AG20443 (cell line): ENCODE results near the gene ENOSF1.
A peak's percentile ranks its signal among the peaks of the same experiment; 100 is the strongest.

Experiments
- DNase-seq: peaks from one replicate; pipeline ENCODE4 v3.0.0; 2012; ENCODE audit warnings: low spot score, mixed read lengths

The ENOSF1 gene

DNA sequence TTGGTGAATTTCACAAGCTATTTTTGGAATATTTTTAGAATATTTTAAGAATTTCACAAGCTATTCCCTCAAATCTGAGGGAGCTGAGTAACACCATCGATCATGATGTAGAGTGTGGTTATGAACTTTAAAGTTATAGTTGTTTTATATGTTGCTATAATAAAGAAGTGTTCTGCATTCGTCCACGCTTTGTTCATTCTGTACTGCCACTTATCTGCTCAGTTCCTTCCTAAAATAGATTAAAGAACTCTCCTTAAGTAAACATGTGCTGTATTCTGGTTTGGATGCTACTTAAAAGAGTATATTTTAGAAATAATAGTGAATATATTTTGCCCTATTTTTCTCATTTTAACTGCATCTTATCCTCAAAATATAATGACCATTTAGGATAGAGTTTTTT, 39.1 kb downstream of the ENOSF1 start:
- DNase-seq, result no peak

DNA sequence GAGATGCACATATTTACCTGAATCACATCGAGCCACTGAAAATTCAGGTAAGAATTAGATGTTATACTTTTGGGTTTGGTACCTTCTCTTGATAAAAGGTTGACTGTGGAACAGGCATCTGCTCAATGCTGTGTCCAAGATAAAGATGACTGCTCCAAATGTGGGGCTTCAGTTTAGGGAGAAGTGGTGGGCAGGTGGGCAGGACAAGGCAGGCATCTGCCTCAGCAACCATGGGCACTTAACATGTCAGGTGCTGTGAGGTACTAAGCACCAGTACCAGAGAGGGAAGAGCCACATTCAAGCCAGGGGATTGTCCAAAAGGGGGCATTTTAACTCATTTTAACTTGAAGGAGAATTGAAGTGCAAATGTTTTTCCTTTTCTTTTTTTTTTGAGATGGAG, 41.0 kb downstream of the ENOSF1 start:
- DNase-seq, result no peak

DNA sequence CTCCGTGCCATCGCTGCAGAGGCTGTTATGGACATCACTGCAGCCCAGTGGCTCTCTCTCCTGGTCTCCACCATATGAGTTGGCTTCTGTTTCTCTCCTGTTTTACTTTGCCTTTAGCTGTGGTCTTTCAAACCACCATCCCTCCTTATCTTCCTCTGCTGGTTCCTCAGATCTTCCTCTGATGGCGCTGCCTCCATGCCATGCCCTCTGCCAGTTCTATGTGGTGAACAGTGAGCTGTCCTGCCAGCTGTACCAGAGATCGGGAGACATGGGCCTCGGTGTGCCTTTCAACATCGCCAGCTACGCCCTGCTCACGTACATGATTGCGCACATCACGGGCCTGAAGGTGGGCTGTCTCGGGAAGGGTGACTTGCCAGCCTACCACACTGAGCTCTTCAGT, 41.9 kb downstream of the ENOSF1 start:
- no peak for DNase-seq

DNA sequence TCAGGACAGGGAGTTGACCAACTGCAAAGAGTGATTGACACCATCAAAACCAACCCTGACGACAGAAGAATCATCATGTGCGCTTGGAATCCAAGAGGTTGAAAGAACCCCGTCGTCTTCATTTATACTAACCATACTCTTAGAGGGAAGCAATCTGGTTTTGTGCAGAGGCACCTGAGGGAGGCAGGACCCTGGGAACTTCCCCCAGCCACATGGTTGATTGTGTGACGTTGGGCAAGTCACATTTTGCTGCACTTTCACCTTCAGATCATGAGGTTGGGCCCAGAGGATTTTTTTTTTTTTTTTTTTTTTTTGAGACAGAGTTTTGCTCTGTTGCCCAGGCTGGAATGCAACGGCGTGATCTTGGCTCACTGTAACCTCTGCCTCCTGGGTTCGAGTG, 43.4 kb downstream of the ENOSF1 start:
- no peak for DNase-seq

DNA sequence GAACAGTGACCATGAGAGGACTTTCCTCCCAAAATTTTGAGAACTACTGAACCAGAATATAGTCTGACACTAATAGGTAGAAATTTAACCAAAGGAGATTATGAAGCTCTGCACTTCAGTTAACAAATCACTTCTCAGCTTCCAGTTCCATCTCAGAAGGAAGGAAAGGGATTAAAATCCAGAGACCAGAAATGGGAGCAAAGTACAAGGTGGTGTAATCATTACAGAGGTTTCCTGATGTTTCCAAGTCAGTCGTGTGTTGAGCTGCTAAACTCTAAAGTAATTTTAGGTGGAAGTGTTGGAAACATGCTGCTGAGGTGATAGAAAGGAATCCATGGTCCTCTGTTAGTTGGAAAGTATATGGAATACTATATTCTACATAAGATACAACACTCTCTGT, 44.2 kb downstream of the ENOSF1 start:
- no peak for DNase-seq

DNA sequence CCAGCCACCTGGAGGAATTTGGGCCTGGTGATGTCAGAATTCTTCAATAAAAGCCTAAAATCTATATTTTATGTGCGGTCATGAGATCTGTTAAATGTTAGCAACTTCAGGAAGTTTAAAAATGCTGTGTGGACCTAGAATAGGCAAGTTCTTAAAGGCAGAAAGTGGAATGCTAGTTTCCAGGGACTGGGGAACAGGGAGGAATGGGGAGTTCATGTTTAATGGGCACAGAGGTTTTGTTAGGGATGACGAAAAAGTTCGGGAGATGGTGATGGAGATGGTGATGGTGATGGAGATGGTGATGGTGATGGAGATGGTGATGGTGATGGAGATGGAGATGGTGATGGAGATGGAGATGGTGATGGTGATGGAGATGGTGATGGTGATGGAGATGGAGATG, 45.8 kb downstream of the ENOSF1 start:
- DNase-seq, result no peak

DNA sequence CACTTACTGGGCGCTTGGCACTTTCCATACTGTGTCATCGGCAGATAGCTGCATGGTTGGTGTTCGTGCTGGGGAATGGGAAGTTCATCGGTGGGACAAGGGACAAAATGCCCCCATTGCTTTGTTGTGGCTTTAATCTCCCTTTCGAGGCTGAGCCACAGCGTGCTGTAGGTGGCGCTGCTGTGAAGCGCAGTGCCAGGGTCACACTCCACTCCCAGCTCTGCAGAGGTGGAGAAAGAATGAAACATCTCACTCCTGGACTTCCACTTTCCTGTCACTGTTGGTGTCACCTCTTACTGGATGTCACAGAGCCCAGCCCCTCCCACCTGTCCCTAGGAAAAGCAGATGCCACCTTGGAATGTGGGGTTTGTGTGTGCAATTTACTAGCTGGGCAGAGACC, 46.3 kb downstream of the ENOSF1 start:
- no peak for DNase-seq

DNA sequence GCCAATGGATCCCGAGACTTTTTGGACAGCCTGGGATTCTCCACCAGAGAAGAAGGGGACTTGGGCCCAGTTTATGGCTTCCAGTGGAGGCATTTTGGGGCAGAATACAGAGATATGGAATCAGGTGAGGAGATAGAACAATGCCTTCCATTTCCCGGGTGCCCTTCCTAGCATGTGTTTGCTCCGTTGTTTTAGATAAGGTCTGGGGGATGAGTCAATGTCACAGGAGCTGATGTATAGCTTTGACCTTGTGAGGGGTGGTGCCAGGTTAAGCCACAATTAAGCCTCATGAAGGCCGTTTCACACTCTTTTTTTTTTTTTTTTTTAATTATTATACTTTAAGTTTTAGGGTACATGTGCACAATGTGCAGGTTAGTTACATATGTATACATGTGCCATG, 50.2 kb downstream of the ENOSF1 start:
- DNase-seq, result no peak

DNA sequence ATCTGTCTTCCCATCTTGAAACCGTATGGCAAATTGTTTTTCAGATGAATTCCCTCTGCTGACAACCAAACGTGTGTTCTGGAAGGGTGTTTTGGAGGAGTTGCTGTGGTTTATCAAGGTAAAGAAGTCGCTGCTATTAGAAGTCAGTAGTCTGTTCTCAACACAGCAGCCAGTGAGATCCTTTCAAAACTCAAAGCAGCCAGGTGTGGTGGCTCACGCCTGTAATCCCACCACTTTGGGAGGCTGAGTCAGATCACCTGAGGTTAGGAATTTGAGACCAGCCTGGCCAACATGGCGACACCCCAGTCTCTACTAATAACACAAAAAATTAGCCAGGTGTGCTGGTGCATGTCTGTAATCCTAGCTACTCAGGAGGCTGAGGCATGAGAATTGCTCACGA, 52.8 kb downstream of the ENOSF1 start:
- no peak for DNase-seq

DNA sequence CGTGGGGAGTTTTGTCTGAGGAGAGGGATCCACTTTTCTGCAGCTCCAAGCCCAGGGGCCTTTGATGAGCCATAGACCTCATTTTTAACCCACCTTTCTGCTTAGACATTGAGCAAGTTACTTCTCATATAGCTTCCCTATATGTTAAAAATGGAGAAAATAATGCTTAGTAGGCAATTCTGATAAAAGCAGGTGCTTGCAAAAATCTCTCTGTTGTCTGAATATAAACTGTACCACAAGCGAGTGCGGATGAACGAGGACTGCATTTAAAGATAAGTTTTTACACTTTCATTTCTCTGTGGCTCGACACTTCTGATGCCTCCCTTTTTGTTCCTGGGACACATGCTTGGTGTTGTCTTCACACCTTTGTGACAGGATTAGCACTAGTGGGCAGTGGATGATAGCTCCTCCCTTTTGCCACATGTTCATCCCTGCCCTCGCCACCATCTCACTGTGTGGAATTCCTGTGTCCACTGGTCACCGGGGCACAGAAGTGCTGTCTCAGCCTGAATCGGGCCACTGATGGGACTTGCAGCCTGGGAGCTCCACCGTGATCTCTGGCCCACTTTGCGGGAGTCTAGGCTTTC, 53.4 kb downstream of the ENOSF1 start:
- DNase-seq, result no peak

DNA sequence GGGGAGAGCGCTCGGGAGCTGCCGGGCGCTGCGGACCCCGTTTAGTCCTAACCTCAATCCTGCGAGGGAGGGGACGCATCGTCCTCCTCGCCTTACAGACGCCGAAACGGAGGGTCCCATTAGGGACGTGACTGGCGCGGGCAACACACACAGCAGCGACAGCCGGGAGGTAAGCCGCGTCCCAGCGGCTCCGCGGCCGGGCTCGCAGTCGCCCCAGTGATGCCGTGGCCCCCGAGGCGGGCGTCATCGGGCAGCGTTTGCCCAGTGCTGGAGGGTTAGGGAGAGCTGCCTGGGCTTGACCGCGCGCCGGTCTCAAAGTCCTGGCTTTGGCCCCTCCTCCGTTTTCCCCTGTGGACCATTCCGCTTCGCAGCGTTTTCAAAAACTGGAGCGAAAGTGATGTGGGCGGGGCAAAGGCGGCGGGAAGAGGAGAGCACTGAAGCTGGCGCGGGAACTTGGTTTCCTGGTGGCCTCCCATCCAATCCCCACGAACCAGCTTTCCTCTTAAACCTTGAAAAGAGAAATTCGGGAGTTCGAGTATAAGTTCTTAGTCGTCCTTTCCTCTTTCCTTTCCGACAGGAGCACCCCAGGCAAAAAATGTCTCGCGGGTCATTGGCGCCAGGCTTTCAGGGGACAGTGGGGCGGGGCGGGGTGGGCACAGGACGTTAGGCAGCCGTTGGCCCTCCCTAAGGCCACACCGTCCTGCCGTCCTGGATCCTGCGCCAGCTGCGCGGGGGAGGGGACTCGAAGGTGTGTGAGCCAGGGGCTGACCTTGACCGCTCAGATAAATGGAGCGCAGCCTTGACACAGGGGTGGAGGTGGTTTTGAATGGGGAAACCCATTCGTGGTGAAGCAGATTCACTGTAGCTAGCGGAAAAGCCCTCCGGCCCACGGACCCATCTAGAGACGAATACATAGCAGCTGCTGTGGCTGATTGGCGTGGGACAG, 54.2 kb downstream of the ENOSF1 start:
- DNase-seq, result peak; percentile 94

DNA sequence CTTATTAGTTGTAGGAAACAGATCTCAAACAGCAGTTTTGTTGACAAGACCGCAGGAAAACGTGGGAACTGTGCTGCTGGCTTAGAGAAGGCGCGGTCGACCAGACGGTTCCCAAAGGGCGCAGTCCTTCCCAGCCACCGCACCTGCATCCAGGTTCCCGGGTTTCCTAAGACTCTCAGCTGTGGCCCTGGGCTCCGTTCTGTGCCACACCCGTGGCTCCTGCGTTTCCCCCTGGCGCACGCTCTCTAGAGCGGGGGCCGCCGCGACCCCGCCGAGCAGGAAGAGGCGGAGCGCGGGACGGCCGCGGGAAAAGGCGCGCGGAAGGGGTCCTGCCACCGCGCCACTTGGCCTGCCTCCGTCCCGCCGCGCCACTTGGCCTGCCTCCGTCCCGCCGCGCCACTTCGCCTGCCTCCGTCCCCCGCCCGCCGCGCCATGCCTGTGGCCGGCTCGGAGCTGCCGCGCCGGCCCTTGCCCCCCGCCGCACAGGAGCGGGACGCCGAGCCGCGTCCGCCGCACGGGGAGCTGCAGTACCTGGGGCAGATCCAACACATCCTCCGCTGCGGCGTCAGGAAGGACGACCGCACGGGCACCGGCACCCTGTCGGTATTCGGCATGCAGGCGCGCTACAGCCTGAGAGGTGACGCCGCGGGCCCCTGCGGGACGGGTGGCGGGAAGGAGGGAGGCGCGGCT, 55.0 kb downstream of the ENOSF1 start, which contains the start of gene TYMS:
TSS of gene TYMS (plus strand) at position 343 of the 690 bp plus-strand sequence. CDS start at position 433, 90 bp downstream.
- peak; percentile 70 for DNase-seq

DNA sequence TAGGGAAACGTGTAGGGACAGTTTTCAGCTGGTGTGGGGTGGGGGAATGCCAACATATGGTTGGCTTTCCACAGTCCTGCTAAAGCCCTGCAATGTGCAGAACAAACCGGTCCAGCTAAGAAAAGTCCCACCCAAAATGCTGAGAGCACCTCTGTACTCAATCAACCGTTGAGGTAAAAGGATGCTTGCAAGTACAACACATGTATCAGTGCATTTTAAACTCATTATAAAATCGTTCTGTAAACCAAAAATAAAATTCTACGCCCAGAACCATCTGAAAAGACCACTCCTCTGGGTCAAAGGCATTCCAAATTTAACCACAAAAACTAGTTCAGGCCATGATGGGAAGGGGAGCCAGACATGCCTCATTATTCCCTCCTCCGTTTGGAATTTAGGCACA, 57.0 kb downstream of the ENOSF1 start:
- no peak for DNase-seq

DNA sequence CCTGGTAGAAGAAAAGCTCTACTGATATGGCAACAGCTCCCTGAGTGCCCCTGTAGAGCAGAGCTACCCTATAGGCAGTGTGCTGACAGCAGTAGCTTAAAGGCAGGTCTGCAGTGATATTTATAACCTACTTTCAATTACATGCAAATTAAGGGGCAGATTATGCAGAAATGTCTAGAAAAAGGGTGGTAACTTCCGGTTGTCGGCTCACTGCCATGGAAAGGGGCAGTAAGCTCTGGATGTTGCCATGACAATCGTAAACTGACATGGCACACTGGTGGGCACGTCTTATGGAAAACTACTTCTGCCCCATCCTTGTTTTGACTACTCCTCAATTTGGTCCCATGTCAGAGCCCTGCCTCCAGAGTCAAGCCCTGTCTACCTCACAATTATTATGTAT, 57.8 kb downstream of the ENOSF1 start:
- no peak for DNase-seq

DNA sequence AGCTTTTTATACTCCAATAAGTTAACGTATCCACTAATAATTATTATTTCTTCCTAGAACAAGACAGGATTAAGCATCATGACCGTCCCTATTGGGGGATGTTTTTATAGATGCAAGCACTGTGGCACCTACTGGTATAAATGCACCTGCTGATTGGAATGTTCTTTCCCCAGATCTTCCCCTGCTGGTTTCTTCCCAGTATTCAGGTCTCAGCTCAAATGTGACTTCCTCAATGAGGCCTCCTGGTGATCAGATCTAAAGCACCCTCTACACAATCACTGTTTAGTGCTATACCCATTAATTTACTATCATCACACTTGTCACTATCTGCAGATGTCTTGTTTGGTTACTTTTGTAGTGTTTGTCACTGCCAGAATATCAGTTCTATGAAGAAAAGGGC, 58.9 kb downstream of the ENOSF1 start:
- no peak for DNase-seq

DNA sequence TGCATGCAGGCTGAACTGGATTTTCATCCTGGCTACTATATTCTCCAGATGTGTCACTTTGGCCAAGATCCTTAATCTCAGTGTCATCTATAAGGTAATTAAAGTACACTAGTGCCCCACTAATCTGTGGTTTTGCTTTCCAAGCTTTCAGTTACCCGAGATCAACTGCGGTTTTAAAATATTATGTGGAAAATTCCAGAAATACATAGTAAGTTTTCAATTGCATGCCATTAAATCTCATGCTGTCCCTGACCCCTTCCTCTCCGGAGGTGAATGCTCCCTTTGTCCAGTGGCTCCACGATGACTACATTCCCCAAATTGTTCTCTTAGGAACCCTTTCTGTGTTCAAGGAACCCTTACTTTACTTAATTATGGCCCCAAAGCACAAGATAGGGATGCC, 60.3 kb downstream of the ENOSF1 start:
- no peak for DNase-seq

DNA sequence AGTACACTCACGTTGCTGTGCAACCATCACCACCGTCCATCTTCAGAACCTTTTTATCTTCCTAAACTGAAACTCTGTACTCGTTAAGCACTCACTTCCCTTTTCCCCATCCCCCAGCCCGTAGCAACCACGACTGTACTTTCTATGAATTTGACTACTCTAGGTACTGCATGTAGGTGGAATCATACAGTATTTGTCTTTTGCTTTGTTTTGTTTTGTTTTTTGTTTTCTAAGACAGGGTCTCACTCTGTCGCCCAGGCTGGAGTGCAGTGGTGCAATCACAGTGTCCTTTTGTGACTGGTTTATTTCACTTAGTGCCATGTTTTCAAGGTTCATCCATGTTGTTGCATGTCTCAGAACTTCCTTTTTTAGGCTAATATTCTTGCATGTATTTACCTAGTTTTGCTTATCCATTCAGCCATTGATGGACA, 62.0 kb downstream of the ENOSF1 start:
- DNase-seq, result no peak

DNA sequence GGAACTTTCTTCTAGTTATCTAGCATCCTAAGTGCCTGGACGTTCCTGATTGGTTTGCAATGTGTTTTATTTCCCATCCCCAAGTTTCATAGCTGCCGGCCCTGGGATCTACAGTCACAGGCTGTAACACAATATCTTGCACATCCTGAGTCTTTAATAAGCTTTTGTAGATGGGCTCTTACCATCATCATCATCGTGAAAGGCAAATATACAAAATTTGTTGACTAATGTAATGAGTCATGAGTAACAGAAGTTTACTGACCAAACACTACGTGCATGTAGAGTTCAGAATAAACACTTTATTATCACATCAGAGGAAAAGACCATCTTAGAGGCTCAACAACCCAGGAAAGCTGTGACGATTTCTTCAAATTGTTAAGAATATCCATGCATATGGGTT, 63.1 kb downstream of the ENOSF1 start:
- no peak for DNase-seq

DNA sequence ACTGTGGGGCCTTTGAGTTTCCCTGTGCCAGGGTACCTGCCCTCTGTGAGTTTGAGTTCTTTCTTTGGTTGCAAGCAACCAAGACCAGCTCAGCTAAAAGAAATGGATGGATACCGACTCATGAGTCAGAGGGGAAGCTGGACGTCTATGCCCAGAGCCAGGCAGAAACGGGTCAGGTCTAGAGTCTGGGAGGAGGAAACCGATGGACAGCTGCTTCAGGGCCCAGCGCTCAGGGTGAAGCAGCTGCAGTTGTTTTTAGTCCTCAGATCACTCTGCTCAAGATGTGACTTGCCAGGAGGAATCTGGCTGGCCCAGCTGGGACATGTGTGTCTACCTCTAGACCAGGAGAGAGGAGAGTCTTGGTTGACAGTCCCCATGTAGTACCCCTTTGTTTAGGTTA, 65.1 kb downstream of the ENOSF1 start:
- no peak for DNase-seq

DNA sequence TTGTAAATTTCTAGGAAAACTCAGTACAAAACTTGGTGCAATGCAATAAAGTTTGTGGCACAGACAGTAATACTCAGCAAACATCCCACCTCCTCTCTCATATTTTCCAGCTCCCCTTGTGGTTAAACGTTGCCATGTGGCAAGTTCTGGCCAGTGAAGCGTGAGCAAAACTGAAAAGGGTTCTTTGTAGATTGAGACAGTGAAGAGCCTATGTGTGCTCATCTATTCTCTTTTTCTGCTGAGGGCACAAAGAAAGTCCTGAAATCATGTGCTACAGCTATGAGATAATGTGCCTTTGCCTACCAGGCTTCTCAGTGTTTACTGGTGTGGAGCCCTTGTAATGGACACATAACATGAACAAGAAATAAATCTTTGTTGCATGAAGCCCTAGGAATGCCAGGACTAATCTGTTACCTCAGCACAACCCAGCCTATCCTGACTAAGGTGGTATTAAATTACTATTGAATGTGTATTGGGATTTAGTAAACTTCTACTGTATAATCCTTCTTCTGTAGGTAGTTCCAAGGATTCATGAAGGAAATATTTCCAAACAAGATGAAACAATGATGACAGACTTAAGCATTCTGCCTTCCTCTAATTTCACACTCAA, 67.9 kb downstream of the ENOSF1 start:
- DNase-seq, result no peak

DNA sequence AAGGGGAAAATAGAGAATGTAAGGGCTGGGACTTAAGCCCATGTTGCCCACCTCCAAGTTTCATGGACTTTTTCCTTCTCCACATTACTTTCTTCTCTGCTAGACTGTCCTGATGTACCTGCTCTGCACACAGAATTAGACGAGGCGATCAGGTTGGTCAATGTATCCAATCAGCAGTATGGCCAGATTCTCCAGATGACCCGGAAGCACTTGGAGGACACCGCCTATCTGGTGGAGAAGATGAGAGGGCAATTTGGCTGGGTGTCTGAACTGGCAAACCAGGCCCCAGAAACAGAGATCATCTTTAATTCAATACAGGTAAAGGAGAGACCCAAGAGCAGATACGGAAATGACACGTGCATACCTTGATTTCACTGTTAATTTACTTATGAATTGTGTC, 71.2 kb downstream of the ENOSF1 start:
- DNase-seq, result no peak

DNA sequence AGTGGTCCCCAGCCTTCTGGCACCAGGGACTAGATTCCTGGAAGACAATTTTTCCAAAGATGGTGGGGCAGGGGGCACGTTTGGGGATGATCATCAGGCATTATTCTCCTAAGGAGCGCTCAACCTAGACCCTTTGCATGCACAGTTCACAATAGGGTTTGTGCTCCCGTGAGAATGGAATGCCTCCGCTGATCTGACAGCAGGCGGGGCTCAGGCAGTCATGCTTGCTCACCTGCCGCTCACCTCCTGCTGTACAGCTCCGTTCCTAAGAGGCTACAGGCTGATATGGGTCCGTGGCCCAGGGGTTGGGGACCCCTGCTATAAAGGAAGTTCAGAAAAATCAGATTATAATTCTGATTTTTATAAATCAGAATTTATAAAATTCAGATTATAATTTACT, 77.3 kb downstream of the ENOSF1 start:
- no peak for DNase-seq
